ENCODE data around the gene ADSL. TPM values are rescaled to one million over a fixed set of nuclear protein-coding genes. Genes with fewer than 3 reads are reported as not detected.

Gene ADSL
- total and polyA plus RNA-seq, 9 of the 15 experiments (the other 6 are each of a cell fraction or from before 2014, with no cell fraction given), result 112 to 322 (median 146) TPM

DNA sequence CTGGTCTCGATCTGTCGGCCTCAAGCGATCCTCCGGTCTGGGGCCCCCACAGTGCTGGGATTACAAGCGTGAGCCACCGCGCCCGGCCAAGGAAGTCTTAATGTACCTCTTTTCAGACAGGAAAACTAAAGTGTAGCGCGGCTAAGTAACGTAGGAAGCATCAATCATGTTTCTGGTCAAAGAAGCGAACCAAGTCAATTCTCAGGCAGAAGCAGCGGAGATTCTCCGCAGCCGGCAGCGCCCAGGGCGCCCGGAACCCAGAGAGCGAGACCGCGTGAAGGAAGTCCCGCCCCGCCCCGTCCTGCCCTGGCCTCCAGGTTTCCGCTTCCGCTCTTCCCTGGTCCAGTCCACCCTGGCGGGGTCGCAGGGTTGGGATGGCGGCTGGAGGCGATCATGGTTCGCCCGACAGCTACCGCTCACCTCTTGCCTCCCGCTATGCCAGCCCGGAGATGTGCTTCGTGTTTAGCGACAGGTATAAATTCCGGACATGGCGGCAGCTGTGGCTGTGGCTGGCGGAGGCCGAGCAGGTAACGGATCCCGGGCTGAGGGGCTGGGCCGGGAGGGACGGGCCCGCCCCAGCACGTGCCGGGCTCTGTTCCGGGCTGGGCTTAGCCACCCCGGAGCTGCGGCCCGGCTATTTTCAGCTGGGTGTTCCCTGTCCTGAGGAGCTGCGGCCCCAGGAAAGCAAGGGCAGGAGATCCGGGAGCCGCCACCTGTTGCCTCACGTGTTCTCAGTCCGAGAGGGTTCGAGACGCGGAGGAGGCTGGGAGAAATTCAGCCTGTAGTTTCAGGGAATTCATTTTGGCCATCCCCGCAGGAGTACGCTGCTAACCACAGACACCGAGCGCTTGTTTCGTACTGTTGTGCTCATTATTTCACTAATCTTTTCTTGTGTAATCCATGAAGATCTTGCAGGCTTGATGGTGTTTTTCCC lies at the start of gene ADSL (continued):
- TF ChIP-seq, protein P1, sequence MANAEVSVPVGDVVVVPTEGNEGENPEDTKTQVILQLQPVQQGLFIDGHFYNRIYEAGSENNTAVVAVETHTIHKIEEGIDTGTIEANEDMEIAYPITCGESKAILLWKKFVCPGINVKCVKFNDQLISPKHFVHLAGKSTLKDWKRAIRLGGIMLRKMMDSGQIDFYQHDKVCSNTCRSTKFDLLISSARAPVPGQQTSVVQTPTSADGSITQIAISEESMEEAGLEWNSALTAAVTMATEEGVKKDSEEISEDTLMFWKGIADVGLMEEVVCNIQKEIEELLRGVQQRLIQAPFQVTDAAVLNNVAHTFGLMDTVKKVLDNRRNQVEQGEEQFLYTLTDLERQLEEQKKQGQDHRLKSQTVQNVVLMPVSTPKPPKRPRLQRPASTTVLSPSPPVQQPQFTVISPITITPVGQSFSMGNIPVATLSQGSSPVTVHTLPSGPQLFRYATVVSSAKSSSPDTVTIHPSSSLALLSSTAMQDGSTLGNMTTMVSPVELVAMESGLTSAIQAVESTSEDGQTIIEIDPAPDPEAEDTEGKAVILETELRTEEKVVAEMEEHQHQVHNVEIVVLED (CRISPR knock-in tag; IDR thresholded peaks at IDR 0.05), result no peak
- no peak for TF ChIP-seq XRCC4 (IDR thresholded peaks at IDR 0.05; ENCODE audit: extremely low read depth, insufficient read depth, insufficient read length)
- TF ChIP-seq MTF1 (CRISPR knock-in tag; IDR thresholded peaks at IDR 0.05; ENCODE audit: borderline replicate concordance), result no peak
- TF ChIP-seq, protein P2, sequence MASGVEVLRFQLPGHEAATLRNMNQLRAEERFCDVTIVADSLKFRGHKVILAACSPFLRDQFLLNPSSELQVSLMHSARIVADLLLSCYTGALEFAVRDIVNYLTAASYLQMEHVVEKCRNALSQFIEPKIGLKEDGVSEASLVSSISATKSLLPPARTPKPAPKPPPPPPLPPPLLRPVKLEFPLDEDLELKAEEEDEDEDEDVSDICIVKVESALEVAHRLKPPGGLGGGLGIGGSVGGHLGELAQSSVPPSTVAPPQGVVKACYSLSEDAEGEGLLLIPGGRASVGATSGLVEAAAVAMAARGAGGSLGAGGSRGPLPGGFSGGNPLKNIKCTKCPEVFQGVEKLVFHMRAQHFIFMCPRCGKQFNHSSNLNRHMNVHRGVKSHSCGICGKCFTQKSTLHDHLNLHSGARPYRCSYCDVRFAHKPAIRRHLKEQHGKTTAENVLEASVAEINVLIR (CRISPR knock-in tag; IDR thresholded peaks at IDR 0.05), result no peak
- no peak for TF ChIP-seq CBX8 (IDR thresholded peaks at IDR 0.05; ENCODE audit: borderline replicate concordance, extremely low read depth, low read depth, low read length, poor library complexity, severe bottlenecking)
- TF ChIP-seq ZNF431 (CRISPR knock-in tag; IDR thresholded peaks at IDR 0.05), result no peak
- no peak for TF ChIP-seq NR2F6 (CRISPR knock-in tag; IDR thresholded peaks at IDR 0.05)
- no peak for TF ChIP-seq WHSC1 (IDR thresholded peaks at IDR 0.05; ENCODE audit: low read length)
- TF ChIP-seq EP400 (IDR thresholded peaks at IDR 0.05), result peak; percentile 96
- TF ChIP-seq KLF16 (IDR thresholded peaks at IDR 0.05), result no peak
- TF ChIP-seq SREBF1 (IDR thresholded peaks at IDR 0.05; ENCODE audit: borderline replicate concordance, low read depth, low read length), result no peak
- TF ChIP-seq, protein P3, sequence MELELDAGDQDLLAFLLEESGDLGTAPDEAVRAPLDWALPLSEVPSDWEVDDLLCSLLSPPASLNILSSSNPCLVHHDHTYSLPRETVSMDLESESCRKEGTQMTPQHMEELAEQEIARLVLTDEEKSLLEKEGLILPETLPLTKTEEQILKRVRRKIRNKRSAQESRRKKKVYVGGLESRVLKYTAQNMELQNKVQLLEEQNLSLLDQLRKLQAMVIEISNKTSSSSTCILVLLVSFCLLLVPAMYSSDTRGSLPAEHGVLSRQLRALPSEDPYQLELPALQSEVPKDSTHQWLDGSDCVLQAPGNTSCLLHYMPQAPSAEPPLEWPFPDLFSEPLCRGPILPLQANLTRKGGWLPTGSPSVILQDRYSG (tag; conservative IDR thresholded peaks at IDR 0.05; ENCODE audit: low read depth), result no peak
- peak; percentile 25; the same call in 1 of the 2 replicates for TF ChIP-seq NCOR1 (IDR thresholded peaks at IDR 0.05)
- TF ChIP-seq, protein P4, sequence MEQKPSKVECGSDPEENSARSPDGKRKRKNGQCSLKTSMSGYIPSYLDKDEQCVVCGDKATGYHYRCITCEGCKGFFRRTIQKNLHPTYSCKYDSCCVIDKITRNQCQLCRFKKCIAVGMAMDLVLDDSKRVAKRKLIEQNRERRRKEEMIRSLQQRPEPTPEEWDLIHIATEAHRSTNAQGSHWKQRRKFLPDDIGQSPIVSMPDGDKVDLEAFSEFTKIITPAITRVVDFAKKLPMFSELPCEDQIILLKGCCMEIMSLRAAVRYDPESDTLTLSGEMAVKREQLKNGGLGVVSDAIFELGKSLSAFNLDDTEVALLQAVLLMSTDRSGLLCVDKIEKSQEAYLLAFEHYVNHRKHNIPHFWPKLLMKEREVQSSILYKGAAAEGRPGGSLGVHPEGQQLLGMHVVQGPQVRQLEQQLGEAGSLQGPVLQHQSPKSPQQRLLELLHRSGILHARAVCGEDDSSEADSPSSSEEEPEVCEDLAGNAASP (IDR thresholded peaks at IDR 0.05), result no peak
- TF ChIP-seq RBM22 (IDR thresholded peaks at IDR 0.05; ENCODE audit: low read depth, low read length, poor library complexity, severe bottlenecking), result no peak
- no peak for TF ChIP-seq ZNF274 (IDR thresholded peaks at IDR 0.05; ENCODE audit: borderline replicate concordance, low read depth, low read length)
- TF ChIP-seq KDM4B (IDR thresholded peaks at IDR 0.05; ENCODE audit: borderline replicate concordance in 2 of 2, low read depth in 1 of 2), result peak in 1 of 2 experiments; percentile 84; a peak in 1 of 4 replicates
- TF ChIP-seq TCF7L2 (IDR thresholded peaks at IDR 0.05; ENCODE audit: low read depth, low read length), result no peak
- peak; percentile 12 for TF ChIP-seq HMGN3 (IDR thresholded peaks at IDR 0.05; ENCODE audit: borderline replicate concordance, extremely low read depth, insufficient read length, low read depth, low read length)
- TF ChIP-seq THRAP3 (IDR thresholded peaks at IDR 0.05; ENCODE audit: borderline replicate concordance), result no peak

All from K562 (cell line).